IPS DF 6.9 (cell line): ENCODE measurements around the gene CNBD2.
"Not testable (repeated sequence)": the region's sequence is repeated elsewhere in the genome, so short reads cannot be mapped to it uniquely, and the experiment has no call there.

ENCODE experiments used
- DNase-seq: peaks from one replicate; pipeline ENCODE4 v3.0.0-alpha.2; 2013; ENCODE audit warnings: low read depth, low spot score
- H3K27ac ChIP-seq: one replicate; pipeline ENCODE4 v1.5.1; 2013; ENCODE audit warnings: low read length, control low read depth
- H3K27me3 ChIP-seq: 2 replicates; pipeline ENCODE4 v1.6.1; 2013; ENCODE audit warnings: mild to moderate bottlenecking, low read length; ENCODE audit not compliant: control insufficient read depth, insufficient read depth
- H3K36me3 ChIP-seq: 2 replicates; pipeline ENCODE4 v1.6.1; 2013; ENCODE audit warnings: low read length; ENCODE audit not compliant: control insufficient read depth, insufficient read depth
- H3K4me1 ChIP-seq: 2 replicates; pipeline ENCODE4 v1.6.1; 2013; ENCODE audit warnings: low read length; ENCODE audit not compliant: control insufficient read depth, insufficient read depth
- H3K4me3 ChIP-seq: 2 replicates; pipeline ENCODE4 v1.5.1; 2013; ENCODE audit warnings: mild to moderate bottlenecking, low read length
- H3K9me3 ChIP-seq: 2 replicates; pipeline ENCODE4 v1.6.1; 2013; ENCODE audit warnings: low read length, inconsistent platforms; ENCODE audit not compliant: control insufficient read depth, insufficient read depth
- WGBS: extraction: QIAGEN DNeasy Blood & Tissue Kit; methylation state at CpG from one replicate; pipeline ENCODE4 v1.1.7; 2013; ENCODE audit warnings: mixed read lengths, missing lambda C conversion rate; ENCODE audit not compliant: insufficient read length, insufficient coverage; 5-methylcytosine and 5-hydroxymethylcytosine counted together

The CNBD2 gene

GRCh38 chr20:36060676-36061075 is 92.3 kb downstream of the CNBD2 start:
- Histone ChIP-seq H3K9me3 (no peaks in the 10 kb centered on the region), H3K4me1 (no peaks in the 10 kb centered on the region), H3K4me3 (no peak overlapping the region), H3K36me3 (no peaks in the 10 kb centered on the region), H3K27ac (no peak overlapping the region), H3K27me3 (peaks cover 4% of the 10 kb centered on the region; the same call in 1 of the 2 replicates)
- WGBS: no CpG with 5 or more reads among the region's 1 CpG
- DNase-seq: no peak

- Histone ChIP-seq H3K4me3 (no peak overlapping the region), H3K36me3 (no peaks in the 10 kb centered on the region), H3K27me3 (peaks cover 6% of the 10 kb centered on the region; the same call in 1 of the 2 replicates), H3K9me3 (no peaks in the 10 kb centered on the region), H3K4me1 (no peaks in the 10 kb centered on the region), H3K27ac (no peak overlapping the region)
- WGBS: no CpG with 5 or more reads among the region's 1 CpG
- DNase-seq: no peak
Measured at GRCh38 chr20:36061754-36062153, 93.4 kb downstream of the CNBD2 start.

GRCh38 chr20:36062799-36063198 is 94.4 kb downstream of the CNBD2 start:
- H3K27me3 ChIP-seq: peaks cover 6% of the 10 kb centered on the region; the same call in 1 of the 2 replicates
- no peaks in the 10 kb centered on the region for H3K4me1 ChIP-seq
- H3K36me3 ChIP-seq: no peaks in the 10 kb centered on the region
- WGBS: no CpG with 5 or more reads among the region's 1 CpG
- H3K27ac ChIP-seq: no peak overlapping the region
- H3K9me3 ChIP-seq: no peaks in the 10 kb centered on the region
- no peak for DNase-seq
- H3K4me3 ChIP-seq: no peak overlapping the region

GRCh38 chr20:36063916-36064657 is 95.7 kb downstream of the CNBD2 start:
- no peaks in the 10 kb centered on the region for H3K36me3 ChIP-seq
- peaks cover 6% of the 10 kb centered on the region; the same call in 1 of the 2 replicates for H3K27me3 ChIP-seq
- no peaks in the 10 kb centered on the region for H3K9me3 ChIP-seq
- WGBS: no CpG with 5 or more reads among the region's 26 CpGs
- H3K4me3 ChIP-seq: peak overlapping the region; percentile 44; the same call in 1 of the 2 replicates
- no peaks in the 10 kb centered on the region for H3K4me1 ChIP-seq
- no peak overlapping the region for H3K27ac ChIP-seq
- no peak for DNase-seq

- peak overlapping the region; percentile 44; the same call in 1 of the 2 replicates for H3K4me3 ChIP-seq
- no peaks in the 10 kb centered on the region for H3K4me1 ChIP-seq
- peaks cover 6% of the 10 kb centered on the region; the same call in 1 of the 2 replicates for H3K27me3 ChIP-seq
- no peak overlapping the region for H3K27ac ChIP-seq
- no CpG with 5 or more reads among the region's 61 CpGs for WGBS
- no peaks in the 10 kb centered on the region for H3K9me3 ChIP-seq
- H3K36me3 ChIP-seq: no peaks in the 10 kb centered on the region
- DNase-seq: peak; percentile 37
Measured at GRCh38 chr20:36064658-36065426, 96.5 kb downstream of the CNBD2 start.

- H3K4me3 ChIP-seq: peak overlapping the region; percentile 44; the same call in 1 of the 2 replicates
Measured at GRCh38 chr20:36065427-36065998, 97.1 kb downstream of the CNBD2 start.

GRCh38 chr20:36066777-36067176 is 98.4 kb downstream of the CNBD2 start:
- Histone ChIP-seq H3K9me3 (no peaks in the 10 kb centered on the region), H3K27me3 (peaks cover 6% of the 10 kb centered on the region; the same call in 1 of the 2 replicates), H3K4me1 (0 out of 2 replicates have a peak, but pooled peaks cover 2% of the 10 kb centered on the region), H3K4me3 (no peak overlapping the region), H3K27ac (no peak overlapping the region), H3K36me3 (no peaks in the 10 kb centered on the region)
- no CpG with 5 or more reads among the region's 2 CpGs for WGBS
- no peak for DNase-seq

More at GRCh38 chr20:36065427-36065998, 97.1 kb downstream of the CNBD2 start:
- Histone ChIP-seq H3K27ac (no peak overlapping the region), H3K9me3 (no peaks in the 10 kb centered on the region), H3K36me3 (no peaks in the 10 kb centered on the region), H3K27me3 (peaks cover 6% of the 10 kb centered on the region; the same call in 1 of the 2 replicates), H3K4me1 (0 out of 2 replicates have a peak, but pooled peaks cover 1% of the 10 kb centered on the region)
- DNase-seq: no peak
- WGBS: no CpG with 5 or more reads among the region's 24 CpGs

- not testable (repeated sequence) for H3K4me3 ChIP-seq, H3K4me1 ChIP-seq, H3K27me3 ChIP-seq, DNase-seq, H3K9me3 ChIP-seq, H3K36me3 ChIP-seq, H3K27ac ChIP-seq
- WGBS: no CpG with 5 or more reads among the region's 11 CpGs
Measured at GRCh38 chr20:36068526-36068925, 100.1 kb downstream of the CNBD2 start.

- no peaks in the 10 kb centered on the region for H3K36me3 ChIP-seq
- H3K4me3 ChIP-seq: no peak overlapping the region
- H3K27me3 ChIP-seq: peaks cover 4% of the 10 kb centered on the region; the same call in 1 of the 2 replicates
- no peak for DNase-seq
- H3K27ac ChIP-seq: no peak overlapping the region
- no peaks in the 10 kb centered on the region for H3K9me3 ChIP-seq
- 0 out of 2 replicates have a peak, but pooled peaks cover 2% of the 10 kb centered on the region for H3K4me1 ChIP-seq
- no CpG with 5 or more reads among the region's 8 CpGs for WGBS
Measured at GRCh38 chr20:36070451-36070850, 102.1 kb downstream of the CNBD2 start.

GRCh38 chr20:36071848-36072247 is 103.5 kb downstream of the CNBD2 start:
- H3K4me1 ChIP-seq: 0 out of 2 replicates have a peak, but pooled peaks cover 2% of the 10 kb centered on the region
- 100% methylated on average over 1 of the region's 2 CpGs for WGBS
- H3K27me3 ChIP-seq: no peaks in the 10 kb centered on the region
- DNase-seq: no peak
- H3K36me3 ChIP-seq: no peaks in the 10 kb centered on the region
- no peaks in the 10 kb centered on the region for H3K9me3 ChIP-seq
- H3K27ac ChIP-seq: no peak overlapping the region
- no peak overlapping the region for H3K4me3 ChIP-seq
